GM23338 (cell line): ENCODE data around the gene GSN. TPM values are rescaled to one million over a fixed set of nuclear protein-coding genes. Genes with fewer than 3 reads are reported as not detected.

ENCODE experiments used
- ATAC-seq: fragments of 200-7000 bp; cut with Tn5 transposase; 3 replicates; pipeline ENCODE4 v1.9.1; 2020
- DNase-seq: peaks from one replicate; pipeline ENCODE4 v3.0.0-alpha.2; 2015; ENCODE audit warnings: low spot score
- H2AFZ ChIP-seq: fragments of 200-600 bp; sonication (generic); 2 replicates; pipeline ENCODE4 v1.8.0; 2016; ENCODE audit warnings: antibody characterized with exemption, mild to moderate bottlenecking, moderate library complexity
- H3F3A ChIP-seq: fragments of 200-600 bp; sonication (generic); replicated peaks from 2 replicates; pipeline ENCODE4 v1.8.0; 2017; ENCODE audit warnings: antibody characterized with exemption, mixed run types, low read depth
- H3K27ac ChIP-seq: fragments of 200-600 bp; sonication (generic); 2 replicates; pipeline ENCODE4 v1.6.1; 2016; ENCODE audit warnings: low read depth
- H3K27me3 ChIP-seq: fragments of 200-600 bp; sonication (generic); 2 replicates; pipeline ENCODE4 v1.8.0; 2016; ENCODE audit warnings: mild to moderate bottlenecking, mixed run types, moderate library complexity; ENCODE audit not compliant: insufficient read depth
- H3K36me3 ChIP-seq: fragments of 200-600 bp; sonication (generic); 2 replicates; pipeline ENCODE4 v1.8.0; 2016; ENCODE audit warnings: mild to moderate bottlenecking; ENCODE audit not compliant: insufficient read depth
- H3K4me1 ChIP-seq: fragments of 200-600 bp; sonication (generic); 2 replicates; pipeline ENCODE4 v1.8.0; 2016; ENCODE audit warnings: mild to moderate bottlenecking, moderate library complexity; ENCODE audit not compliant: insufficient read depth
- H3K4me2 ChIP-seq: fragments of 200-600 bp; sonication (generic); 2 replicates; pipeline ENCODE4 v1.7.1; 2017; ENCODE audit warnings: mixed run types
- H3K4me3 ChIP-seq: fragments of 200-600 bp; sonication (generic); 2 replicates; pipeline ENCODE4 v1.6.1; 2016; ENCODE audit warnings: mixed run types
- H3K79me2 ChIP-seq: fragments of 200-600 bp; sonication (generic); replicated peaks from 2 replicates; pipeline ENCODE4 v1.8.0; 2017; ENCODE audit warnings: mild to moderate bottlenecking; ENCODE audit not compliant: insufficient read depth
- H3K9me2 ChIP-seq: fragments of 200-600 bp; sonication (generic); 2 replicates; pipeline ENCODE4 v1.8.0; 2017; ENCODE audit not compliant: insufficient read depth
- H4K20me1 ChIP-seq: fragments of 200-600 bp; sonication (generic); replicated peaks from 2 replicates; pipeline ENCODE4 v1.8.0; 2017; ENCODE audit warnings: mild to moderate bottlenecking; ENCODE audit not compliant: insufficient read depth
- H3K27ac Mint-ChIP-seq: 2 replicates; pipeline ENCODE4 v1.8.0; 2020; ENCODE audit warnings: inconsistent platforms, mild to moderate bottlenecking, moderate library complexity, mixed read lengths
- H3K27me3 Mint-ChIP-seq: 3 replicates; pipeline ENCODE4 v1.8.0; 2022; ENCODE audit warnings: low read depth, mild to moderate bottlenecking, moderate library complexity, mixed read lengths, inconsistent platforms; ENCODE audit not compliant: insufficient read depth, poor library complexity
- H3K36me3 Mint-ChIP-seq: 3 replicates; pipeline ENCODE4 v1.8.0; 2021; ENCODE audit warnings: low read depth, mild to moderate bottlenecking, inconsistent platforms, moderate library complexity, mixed read lengths
- H3K4me1 Mint-ChIP-seq: 3 replicates; pipeline ENCODE4 v1.8.0; 2020; ENCODE audit warnings: mild to moderate bottlenecking, inconsistent platforms, mixed read lengths
- H3K4me3 Mint-ChIP-seq: 3 replicates; pipeline ENCODE4 v1.8.0; 2021; ENCODE audit warnings: moderate library complexity, mild to moderate bottlenecking, inconsistent platforms, mixed read lengths
- H3K9me3 Mint-ChIP-seq: 3 replicates; pipeline ENCODE4 v1.8.0; 2020; ENCODE audit warnings: moderate library complexity, mild to moderate bottlenecking, inconsistent platforms, mixed read lengths
- CREB1 ChIP-seq: fragments of 250-450 bp; sonication (Bioruptor Pico); IDR thresholded peaks from 2 replicates; pipeline ENCODE4 v1.5.0; 2020; ENCODE audit warnings: low read depth, mild to moderate bottlenecking, moderate library complexity
- CTCF ChIP-seq, 2 experiments: fragments of 200-600 bp in 1 of 2; sonication (generic) in 1 of 2; conservative IDR thresholded peaks; 2 replicates each; pipeline versions ENCODE4 v1.5.1 to v1.6.1; 2016 to 2017; ENCODE audit warnings: antibody characterized with exemption in 2 of 2, low read depth in 2 of 2, mild to moderate bottlenecking in 2 of 2, moderate library complexity in 1 of 2
- EZH2 ChIP-seq: fragments of 200-600 bp; sonication (generic); IDR thresholded peaks from one replicate; pipeline ENCODE4 v1.8.0; 2017; ENCODE audit warnings: antibody characterized with exemption, mild to moderate bottlenecking, low read depth; ENCODE audit not compliant: unreplicated experiment
- EZH2phosphoT487 ChIP-seq: fragments of 200-600 bp; sonication (generic); IDR thresholded peaks from one replicate; pipeline ENCODE4 v1.8.1; 2018; ENCODE audit warnings: antibody characterized with exemption; ENCODE audit not compliant: unreplicated experiment
- JUNB ChIP-seq: IDR thresholded peaks from one replicate; pipeline ENCODE4 v1.6.1; 2016; ENCODE audit warnings: antibody characterized with exemption; ENCODE audit not compliant: unreplicated experiment
- NANOG ChIP-seq: IDR thresholded peaks from 2 replicates; pipeline ENCODE4 v1.6.1; 2016; ENCODE audit warnings: antibody characterized with exemption, borderline replicate concordance
- POLR2AphosphoS5 ChIP-seq: IDR thresholded peaks from 2 replicates; pipeline ENCODE4 v1.6.1; 2016; ENCODE audit warnings: antibody characterized with exemption, low read depth
- STAT1 ChIP-seq: IDR thresholded peaks from one replicate; pipeline ENCODE4 v1.6.1; 2016; ENCODE audit warnings: antibody characterized with exemption; ENCODE audit not compliant: unreplicated experiment
- ZNF114 ChIP-seq: fragments of 250-450 bp; sonication (Bioruptor Pico); IDR thresholded peaks from 2 replicates; pipeline ENCODE4 v1.5.0; 2020; ENCODE audit warnings: mild to moderate bottlenecking, moderate library complexity
- ZNF331 ChIP-seq: fragments of 250-450 bp; sonication (Bioruptor Pico); IDR thresholded peaks from 2 replicates; pipeline ENCODE4 v1.5.0; 2020; ENCODE audit warnings: low read depth, mild to moderate bottlenecking, moderate library complexity
- polyA plus RNA-seq: library from polyadenylated mRNA; unstranded; fragments of >200 nt; fragmentation: Nextera tagmentation; extraction: Ambion mirVana; gene quantifications from 2 replicates; pipeline ENCODE4 v1.2.1, GENCODE V29; 2016
- total RNA-seq: library from RNA; depleted of rRNA; stranded (reverse); fragments of >200 nt; shearing (Covaris generic); gene quantifications from 2 replicates; pipeline ENCODE4 v1.2.3, GENCODE V29; 2014
- TF ChIP-seq, protein P1 (sequence below): fragments of 250-450 bp; sonication (Bioruptor Pico); IDR thresholded peaks from 2 replicates; pipeline ENCODE4 v1.5.0; 2020; ENCODE audit warnings: mild to moderate bottlenecking, moderate library complexity
- TF ChIP-seq, protein P2 (sequence below): IDR thresholded peaks from 2 replicates; pipeline ENCODE4 v1.6.1; 2016; ENCODE audit warnings: antibody characterized with exemption

The GSN gene
- total and polyA plus RNA-seq, 2 experiments from 2014 or later = 30.2 to 85.7 TPM

GRCh38 chr9:121225240-121225639, 42.7 kb upstream of the GSN start (continued):
- TF ChIP-seq CTCF (conservative IDR thresholded peaks at IDR 0.05; ENCODE audit: low read depth in 2 of 2) (no peak), EZH2 (no peak), NANOG (no peak), ZNF331 (CRISPR knock-in tag) (no peak), JUNB (no peak), ZNF114 (CRISPR knock-in tag) (no peak)
- TF ChIP-seq, protein P1, sequence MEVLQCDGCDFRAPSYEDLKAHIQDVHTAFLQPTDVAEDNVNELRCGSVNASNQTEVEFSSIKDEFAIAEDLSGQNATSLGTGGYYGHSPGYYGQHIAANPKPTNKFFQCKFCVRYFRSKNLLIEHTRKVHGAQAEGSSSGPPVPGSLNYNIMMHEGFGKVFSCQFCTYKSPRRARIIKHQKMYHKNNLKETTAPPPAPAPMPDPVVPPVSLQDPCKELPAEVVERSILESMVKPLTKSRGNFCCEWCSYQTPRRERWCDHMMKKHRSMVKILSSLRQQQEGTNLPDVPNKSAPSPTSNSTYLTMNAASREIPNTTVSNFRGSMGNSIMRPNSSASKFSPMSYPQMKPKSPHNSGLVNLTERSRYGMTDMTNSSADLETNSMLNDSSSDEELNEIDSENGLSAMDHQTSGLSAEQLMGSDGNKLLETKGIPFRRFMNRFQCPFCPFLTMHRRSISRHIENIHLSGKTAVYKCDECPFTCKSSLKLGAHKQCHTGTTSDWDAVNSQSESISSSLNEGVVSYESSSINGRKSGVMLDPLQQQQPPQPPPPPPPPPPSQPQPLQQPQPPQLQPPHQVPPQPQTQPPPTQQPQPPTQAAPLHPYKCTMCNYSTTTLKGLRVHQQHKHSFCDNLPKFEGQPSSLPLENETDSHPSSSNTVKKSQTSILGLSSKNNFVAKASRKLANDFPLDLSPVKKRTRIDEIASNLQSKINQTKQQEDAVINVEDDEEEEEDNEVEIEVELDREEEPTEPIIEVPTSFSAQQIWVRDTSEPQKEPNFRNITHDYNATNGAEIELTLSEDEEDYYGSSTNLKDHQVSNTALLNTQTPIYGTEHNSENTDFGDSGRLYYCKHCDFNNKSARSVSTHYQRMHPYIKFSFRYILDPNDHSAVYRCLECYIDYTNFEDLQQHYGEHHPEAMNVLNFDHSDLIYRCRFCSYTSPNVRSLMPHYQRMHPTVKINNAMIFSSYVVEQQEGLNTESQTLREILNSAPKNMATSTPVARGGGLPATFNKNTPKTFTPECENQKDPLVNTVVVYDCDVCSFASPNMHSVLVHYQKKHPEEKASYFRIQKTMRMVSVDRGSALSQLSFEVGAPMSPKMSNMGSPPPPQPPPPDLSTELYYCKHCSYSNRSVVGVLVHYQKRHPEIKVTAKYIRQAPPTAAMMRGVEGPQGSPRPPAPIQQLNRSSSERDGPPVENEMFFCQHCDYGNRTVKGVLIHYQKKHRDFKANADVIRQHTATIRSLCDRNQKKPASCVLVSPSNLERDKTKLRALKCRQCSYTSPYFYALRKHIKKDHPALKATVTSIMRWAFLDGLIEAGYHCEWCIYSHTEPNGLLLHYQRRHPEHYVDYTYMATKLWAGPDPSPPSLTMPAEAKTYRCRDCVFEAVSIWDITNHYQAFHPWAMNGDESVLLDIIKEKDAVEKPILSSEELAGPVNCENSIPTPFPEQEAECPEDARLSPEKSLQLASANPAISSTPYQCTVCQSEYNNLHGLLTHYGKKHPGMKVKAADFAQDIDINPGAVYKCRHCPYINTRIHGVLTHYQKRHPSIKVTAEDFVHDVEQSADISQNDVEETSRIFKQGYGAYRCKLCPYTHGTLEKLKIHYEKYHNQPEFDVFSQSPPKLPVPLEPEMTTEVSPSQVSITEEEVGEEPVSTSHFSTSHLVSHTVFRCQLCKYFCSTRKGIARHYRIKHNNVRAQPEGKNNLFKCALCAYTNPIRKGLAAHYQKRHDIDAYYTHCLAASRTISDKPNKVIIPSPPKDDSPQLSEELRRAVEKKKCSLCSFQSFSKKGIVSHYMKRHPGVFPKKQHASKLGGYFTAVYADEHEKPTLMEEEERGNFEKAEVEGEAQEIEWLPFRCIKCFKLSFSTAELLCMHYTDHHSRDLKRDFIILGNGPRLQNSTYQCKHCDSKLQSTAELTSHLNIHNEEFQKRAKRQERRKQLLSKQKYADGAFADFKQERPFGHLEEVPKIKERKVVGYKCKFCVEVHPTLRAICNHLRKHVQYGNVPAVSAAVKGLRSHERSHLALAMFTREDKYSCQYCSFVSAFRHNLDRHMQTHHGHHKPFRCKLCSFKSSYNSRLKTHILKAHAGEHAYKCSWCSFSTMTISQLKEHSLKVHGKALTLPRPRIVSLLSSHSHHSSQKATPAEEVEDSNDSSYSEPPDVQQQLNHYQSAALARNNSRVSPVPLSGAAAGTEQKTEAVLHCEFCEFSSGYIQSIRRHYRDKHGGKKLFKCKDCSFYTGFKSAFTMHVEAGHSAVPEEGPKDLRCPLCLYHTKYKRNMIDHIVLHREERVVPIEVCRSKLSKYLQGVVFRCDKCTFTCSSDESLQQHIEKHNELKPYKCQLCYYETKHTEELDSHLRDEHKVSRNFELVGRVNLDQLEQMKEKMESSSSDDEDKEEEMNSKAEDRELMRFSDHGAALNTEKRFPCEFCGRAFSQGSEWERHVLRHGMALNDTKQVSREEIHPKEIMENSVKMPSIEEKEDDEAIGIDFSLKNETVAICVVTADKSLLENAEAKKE (CRISPR knock-in tag) = no peak

GRCh38 chr9:121226175-121226574, 41.8 kb upstream of the GSN start:
- Mint-ChIP-seq H3K9me3 (no peaks in the 10 kb centered on the region; the same call in 2 of the 3 replicates), H3K27ac (no peak overlapping the region), H3K4me3 (no peak overlapping the region), H3K36me3 (no peaks in the 10 kb centered on the region), H3K27me3 (peaks cover 3% of the 10 kb centered on the region), H3K4me1 (peaks cover 20% of the 10 kb centered on the region)
- H3K4me2 ChIP-seq = no peak overlapping the region
- peaks cover 17% of the 10 kb centered on the region for H3K4me1 ChIP-seq
- no peaks in the 10 kb centered on the region for H3K9me2 ChIP-seq
- no peaks in the 10 kb centered on the region; the same call in 1 of the 2 replicates for H3F3A ChIP-seq
- no peak for ATAC-seq
- H3K79me2 ChIP-seq = no peaks in the 10 kb centered on the region
- no peak overlapping the region for H3K4me3 ChIP-seq
- H3K36me3 ChIP-seq = no peaks in the 10 kb centered on the region
- no peak overlapping the region for H3K27ac ChIP-seq
- H3K27me3 ChIP-seq = no peaks in the 10 kb centered on the region
- H2AFZ ChIP-seq = no peak overlapping the region
- DNase-seq = no peak
- H4K20me1 ChIP-seq = no peaks in the 10 kb centered on the region
- TF ChIP-seq EZH2phosphoT487 = no peak
- no peak for TF ChIP-seq CREB1
- no peak for TF ChIP-seq JUNB
- no peak for TF ChIP-seq ZNF114 (CRISPR knock-in tag)
- no peak for TF ChIP-seq NANOG
- TF ChIP-seq, protein P2, sequence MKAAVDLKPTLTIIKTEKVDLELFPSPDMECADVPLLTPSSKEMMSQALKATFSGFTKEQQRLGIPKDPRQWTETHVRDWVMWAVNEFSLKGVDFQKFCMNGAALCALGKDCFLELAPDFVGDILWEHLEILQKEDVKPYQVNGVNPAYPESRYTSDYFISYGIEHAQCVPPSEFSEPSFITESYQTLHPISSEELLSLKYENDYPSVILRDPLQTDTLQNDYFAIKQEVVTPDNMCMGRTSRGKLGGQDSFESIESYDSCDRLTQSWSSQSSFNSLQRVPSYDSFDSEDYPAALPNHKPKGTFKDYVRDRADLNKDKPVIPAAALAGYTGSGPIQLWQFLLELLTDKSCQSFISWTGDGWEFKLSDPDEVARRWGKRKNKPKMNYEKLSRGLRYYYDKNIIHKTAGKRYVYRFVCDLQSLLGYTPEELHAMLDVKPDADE = no peak
- TF ChIP-seq EZH2 = no peak
- TF ChIP-seq POLR2AphosphoS5 = no peak
- TF ChIP-seq ZNF331 (CRISPR knock-in tag) = no peak
- no peak for TF ChIP-seq STAT1
